A549 treated with GW870086 at 1 μM for 4 hours (cell line): ENCODE results near the gene IGIP. TPM values are rescaled to one million over a fixed set of nuclear protein-coding genes. Genes with fewer than 3 reads are reported as not detected.

Source experiments
- total RNA-seq: library from RNA; stranded (reverse); fragments of 200-300 nt; extraction: Qiagen RNA extraction; gene quantifications from 5 replicates; pipeline ENCODE4 v1.2.3, GENCODE V29; 2022; ENCODE audit warnings: low read depth

Gene IGIP
- 0.75 to 1.0 TPM (median 0.83 TPM) in 5 replicates for total RNA-seq

DNA sequence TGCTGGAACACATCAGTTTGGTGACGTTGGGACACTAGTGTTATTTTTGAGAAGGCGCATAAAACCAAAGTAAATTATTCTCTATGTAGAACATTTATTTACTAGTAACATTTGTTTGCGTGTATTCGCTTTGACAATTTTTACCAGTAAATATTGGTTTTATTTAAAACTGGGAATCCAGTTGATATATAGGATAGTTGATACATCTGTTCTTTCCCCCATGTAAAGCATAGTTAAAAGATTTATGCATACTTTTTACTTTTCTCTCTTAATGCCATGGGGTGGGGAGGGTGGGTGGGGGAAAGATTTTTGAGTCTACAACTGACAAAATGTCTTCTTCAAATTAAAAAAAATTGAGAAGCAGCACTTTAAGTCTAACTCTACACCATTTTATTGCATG is at the start of gene IGIP:
TSS of gene IGIP (plus strand) at position 301 of the 400 bp plus-strand sequence. CDS start 2,540 bp downstream, outside the sequence.

DNA sequence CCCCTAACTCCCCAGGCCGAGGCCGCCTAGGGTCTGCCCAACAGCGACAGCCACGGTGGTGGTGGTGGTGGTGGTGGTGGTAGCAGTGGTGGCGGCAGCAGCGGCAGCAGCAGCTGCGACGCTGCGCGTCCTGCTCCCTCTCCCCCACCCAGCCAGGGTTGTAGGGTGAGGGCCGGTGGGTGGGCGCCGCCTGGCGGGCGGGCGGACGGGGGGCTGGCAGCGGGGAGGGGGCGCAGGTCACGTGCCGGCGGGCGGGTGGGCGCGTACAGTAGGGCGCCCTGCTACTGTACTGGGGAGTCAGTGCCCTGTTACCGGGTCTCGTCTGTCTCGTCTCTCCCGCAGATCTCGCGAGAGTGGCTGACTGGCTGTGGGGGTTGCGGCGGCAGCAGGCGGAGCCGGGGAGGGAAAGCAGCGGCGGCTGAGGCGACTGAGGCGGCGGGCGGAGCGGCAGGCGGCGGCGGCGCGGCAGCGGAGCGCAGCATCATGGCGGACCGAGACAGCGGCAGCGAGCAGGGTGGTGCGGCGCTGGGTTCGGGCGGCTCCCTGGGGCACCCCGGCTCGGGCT is 12.0 kb upstream of the IGIP start, which contains the start of gene PURA:
TSS of gene PURA (plus strand) at position 411 of the 565 bp plus-strand sequence. CDS start at position 484, 73 bp downstream.

DNA sequence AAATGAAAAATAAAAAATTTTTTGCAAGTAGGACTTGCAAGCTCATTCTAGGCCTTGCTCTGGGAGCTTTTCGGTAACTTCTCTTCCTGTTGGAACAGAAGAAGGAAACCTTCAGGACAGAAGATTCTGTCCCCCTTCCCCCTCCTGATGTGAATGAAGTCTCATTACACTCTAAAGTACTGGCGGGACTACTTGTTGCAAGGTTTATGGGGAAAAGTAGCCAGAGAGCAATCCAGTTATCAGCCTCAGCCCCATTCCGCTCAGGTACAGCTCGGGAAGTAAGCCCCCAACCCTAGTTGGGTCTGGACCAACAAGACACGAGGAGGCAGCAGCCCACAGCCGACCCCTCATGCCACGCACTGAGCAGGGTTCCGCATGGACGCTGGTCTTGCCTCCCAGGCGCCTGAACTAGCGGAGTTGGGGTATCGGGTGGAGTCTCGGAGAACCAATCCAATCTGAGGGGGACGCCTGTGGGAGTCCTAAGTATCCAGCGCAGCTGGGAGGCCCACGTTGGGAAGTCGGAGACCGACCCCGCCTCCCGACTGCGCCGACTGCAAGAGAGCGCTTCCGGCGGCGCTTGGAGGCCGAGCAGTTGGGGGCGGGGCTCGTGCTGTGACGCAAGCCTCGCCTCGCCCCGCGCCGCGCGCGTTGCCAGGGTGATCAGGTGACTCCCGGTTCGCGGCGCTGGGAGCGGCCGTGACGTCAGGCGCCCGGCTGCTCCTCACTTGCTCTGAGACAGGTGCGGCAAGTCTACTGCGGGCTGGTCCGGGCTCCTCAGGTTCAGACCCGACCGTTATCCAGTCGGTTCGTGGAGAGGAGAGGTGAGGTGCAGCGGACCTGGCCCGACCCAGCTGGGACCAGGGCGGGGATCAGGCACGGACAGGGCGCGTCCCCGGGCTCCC is 49.0 kb downstream of the IGIP start, which contains the start of gene CYSTM1:
TSS of gene CYSTM1 (plus strand) at position 724 of the 902 bp plus-strand sequence. CDS start 19,278 bp downstream, outside the sequence.

Other genes starting within 250 kb of the IGIP start
- 1.4 to 2.2 TPM (median 1.6 TPM) in 5 replicates for gene NRG2, start 82.6 kb upstream of the IGIP start, total RNA-seq
- 3.8 to 6.5 TPM (median 5.7 TPM) in 5 replicates for gene PURA, start 11.8 kb upstream of the IGIP start, total RNA-seq
- gene CYSTM1, start 49.3 kb downstream of the IGIP start, total RNA-seq = 157 to 230 TPM (median 166 TPM) in 5 replicates
- gene PFDN1, start 177.2 kb downstream of the IGIP start, total RNA-seq = 89.8 to 116 TPM (median 93.0 TPM) in 5 replicates
- 5.2 to 6.3 TPM (median 5.7 TPM) in 5 replicates for gene HBEGF, start 220.7 kb downstream of the IGIP start, total RNA-seq
- gene SLC4A9, start 234.3 kb downstream of the IGIP start, total RNA-seq = 0.09 to 0.18 TPM (median 0.10 TPM) in 3 of 5 replicates, not detected in the others